ENCODE data around the gene KIF1A.

KIF1A gene

DNA sequence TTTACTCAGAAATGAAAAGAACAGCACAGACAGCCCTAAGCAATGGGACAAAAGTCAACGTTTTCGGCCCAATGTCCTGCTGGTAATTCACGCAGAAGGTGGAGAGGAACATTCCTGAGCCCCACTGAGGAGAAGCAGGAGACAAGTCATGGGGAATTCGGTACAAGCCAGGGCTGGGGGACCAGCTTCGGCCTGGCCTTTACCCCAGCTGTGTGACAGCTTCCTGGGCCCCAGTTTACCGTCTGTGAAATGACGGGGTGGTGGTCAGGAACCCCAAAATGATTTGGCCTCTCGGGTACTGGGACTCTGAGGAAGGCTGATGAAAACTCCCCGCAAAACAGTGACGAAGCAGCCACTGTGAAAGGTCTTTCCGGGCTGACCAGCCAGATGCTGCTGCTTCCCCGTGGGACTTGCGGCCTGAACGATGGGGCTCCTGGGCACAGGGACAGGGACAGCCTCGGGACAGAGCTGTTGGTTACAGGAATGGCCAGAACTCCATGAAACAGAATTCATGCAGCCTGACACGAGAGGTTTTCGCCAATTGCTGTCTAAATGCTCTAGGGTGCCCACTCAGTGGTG is 21.6 kb downstream of the KIF1A start:
- no peak for DNase-seq

GRCh38 chr2:240797914-240798313 is 22.1 kb downstream of the KIF1A start:
- DNase-seq, result no peak

DNA sequence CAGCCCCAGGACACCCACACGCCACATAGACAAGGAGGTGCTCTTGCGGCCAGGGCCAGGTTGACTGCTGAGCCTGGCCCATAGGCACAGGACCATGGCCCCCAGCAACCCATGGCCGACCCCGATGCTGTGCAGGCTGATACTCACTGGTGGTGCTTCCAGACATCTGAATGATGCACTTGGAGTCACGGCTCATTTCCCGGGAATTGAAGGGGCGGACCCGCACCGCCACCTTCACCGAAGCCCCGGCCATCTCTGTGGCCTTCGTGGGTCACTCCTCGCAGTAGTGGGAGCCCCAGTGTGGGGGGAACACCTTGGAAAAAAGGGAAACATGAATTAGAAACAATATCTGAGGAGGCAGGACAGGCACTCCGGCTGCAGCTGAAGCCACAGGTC is 22.5 kb downstream of the KIF1A start:
- no peak for DNase-seq

- DNase-seq, result no peak
These were observed 23.2 kb downstream of the KIF1A start for GRCh38 chr2:240796543-240797499.

GRCh38 chr2:240795916-240796510 is 24.0 kb downstream of the KIF1A start:
- no peak for DNase-seq

- no peak for DNase-seq
These were observed 24.6 kb downstream of the KIF1A start for GRCh38 chr2:240795454-240795853.

- no peak for DNase-seq
These were observed 25.8 kb downstream of the KIF1A start for GRCh38 chr2:240794178-240794721.

DNA sequence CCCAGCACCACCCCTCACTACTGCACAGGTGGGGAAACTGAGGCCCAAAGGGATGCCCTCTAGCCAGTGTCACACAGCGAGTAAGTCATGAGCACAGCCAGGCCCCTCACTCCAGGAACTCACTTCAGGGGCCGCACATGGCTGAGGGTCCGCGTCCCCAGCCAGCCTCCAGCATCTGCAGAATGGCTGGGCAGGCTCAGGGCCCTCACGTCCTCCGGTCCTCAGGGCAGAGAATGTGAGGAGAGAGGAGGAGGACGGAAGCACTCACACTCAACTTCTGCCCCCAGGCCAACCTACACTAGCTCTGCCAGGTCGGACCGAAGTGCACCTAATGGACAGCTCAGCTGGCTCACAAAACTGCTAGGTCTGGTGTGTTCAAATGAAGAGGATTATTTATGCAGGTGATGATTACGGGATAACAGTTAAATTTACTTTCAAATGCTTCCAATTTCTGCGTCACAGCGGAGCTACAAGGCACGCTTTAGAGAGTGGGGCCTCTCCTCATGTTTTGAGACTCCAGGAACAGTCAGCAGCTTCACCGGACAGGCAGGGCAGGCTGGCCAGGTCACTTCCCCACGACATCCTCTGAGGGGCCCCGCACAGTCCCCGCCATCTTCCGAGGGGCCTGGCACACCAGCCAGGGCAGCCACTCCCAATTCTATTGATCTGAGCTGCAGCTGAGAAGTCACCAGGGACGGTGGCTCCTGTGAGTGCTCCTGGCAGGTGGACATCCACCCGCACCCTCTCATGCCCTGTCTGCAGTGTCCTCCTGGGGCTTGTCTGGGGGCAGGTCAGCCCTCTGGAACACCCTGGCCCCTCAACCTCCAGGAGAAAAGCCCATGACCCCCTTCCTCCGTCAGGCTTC is 26.5 kb downstream of the KIF1A start:
- DNase-seq, result no peak

DNA sequence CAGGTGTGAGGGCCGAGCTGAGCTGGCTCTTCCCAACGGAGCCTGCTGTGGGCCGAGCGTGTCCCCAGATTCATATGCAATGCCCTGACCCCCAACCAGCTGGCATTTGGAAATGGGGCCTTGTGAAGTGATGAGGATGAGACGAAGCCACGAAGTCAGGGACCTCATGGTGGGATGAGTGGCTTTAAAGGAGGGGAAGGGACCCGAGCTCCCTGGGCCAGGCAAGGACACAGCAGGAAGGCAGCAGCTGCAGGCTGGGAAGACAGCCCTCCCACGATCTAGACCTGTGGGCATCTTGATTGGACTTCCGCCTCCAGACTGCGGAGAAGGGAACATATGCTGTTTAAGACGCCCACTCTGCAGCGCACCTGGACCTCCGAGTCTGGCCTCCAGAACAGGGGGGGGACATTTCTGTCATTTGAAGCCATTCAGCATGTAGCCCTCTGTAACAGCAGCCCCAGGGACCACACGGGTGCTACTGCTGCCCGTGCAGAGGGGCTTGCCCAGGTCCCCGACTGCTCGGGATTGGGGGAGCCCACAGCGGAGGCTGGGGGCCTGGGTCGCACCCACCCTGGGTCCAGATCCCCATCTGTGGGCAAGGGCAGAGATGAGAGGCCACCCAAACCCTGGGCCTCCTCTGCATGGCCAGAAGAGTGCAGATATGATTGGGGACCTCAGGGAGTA is 27.2 kb downstream of the KIF1A start:
- DNase-seq, result no peak

DNA sequence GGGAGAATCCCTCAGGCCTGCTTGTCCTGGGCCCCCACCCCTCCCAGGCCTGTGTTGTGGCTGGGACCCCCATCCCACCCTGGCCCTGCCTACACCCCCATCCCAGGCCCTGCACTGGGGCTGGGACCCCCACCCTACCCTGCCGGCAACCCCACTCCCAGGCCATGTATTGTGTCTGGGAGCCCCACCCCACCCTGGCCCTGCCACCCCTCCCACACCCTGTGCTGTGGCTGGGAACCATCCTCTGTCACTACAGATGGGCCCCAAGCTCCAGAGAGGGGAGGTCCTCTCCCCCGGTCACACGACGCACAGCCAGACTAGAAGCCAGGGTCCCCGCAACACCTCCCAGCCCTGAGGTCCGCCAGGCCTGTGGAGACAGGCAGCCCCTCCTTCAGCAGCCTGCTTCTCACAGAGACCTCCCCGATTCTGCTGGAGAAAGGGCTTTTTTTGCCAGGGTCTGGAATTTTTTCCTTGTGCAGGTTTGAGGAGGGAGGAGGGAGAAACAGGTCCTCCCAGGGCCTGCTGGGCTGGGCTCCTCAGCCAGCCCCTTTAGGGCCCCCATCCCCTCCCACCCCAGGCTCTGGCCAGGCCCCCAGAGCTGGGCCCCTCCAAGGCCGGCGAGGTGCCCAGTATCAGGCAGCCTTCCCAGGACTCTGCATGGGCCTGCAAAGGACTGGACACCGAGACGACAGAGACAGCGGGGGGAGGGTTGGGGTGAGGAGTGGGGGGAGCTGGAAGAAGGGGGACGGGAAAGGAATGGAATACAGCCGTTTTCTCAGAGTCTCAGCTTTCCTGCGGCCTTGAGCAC is 28.0 kb downstream of the KIF1A start:
- DNase-seq, result no peak

DNA sequence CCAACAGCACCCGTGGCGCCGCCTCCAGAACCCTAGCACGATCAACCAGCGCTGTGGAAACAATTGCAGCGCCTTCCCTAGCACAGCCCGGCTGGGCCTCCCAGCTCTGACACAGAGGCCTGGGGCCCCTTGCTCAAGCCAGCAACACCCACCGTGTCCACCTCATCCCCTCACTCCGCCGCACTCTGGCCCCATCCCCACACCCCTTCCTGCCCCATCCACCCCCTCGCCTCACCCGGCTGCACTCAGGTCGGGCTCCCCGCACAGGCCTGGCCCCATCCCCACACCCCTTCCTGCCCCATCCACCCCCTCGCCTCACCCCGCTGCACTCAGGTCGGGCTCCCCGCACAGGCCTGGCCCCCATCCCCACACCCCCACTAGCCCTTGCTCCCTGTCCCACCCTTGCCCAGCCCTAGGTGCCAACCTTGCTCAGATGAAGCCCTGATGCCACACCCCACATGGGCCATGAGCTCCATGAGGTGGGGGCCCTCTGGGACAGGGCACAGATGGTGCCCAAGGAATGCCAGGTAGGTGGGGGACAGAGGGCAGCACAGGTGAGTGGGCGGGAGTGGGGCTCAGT is 28.7 kb downstream of the KIF1A start:
- no peak for DNase-seq

DNA sequence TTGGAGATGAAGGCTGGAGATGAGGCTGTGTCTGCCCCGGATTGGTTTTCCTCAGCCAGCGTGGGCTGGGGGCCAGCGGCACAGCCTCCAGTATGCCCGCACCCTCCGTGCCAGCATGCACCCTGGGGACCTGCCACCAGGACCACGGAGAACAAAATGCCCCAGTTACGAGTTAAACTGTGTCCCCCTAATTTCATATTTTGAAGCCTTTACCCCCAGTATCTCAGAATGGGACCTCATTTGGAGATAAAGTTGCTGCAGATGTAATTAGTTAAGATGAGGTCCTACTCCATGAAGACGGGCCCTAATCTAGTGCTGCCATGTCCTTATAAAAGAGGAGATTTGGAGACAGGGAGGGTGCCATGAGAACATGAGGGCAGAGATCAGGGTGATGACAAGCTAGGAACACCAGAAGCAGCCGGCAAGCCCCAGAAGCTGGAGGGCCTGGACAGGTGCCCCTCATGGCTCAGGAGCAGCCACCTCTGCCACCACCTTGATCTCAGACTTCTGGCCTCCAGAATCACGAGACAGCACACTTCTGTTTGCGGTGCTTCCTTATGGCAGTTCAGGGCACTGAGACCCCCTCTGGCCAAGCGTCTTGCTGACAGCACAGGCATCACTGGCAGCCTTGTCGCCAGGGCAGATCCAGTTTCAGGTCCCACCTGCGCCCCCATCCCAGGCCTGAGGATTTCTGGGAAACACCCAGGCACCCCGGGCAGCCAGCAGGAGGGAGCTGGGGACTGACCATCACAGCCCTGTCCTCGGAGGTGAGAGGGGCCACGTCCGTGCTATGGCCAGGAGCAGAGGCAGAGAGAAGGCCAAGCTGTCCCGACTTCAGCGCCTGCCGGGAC is 29.4 kb downstream of the KIF1A start:
- no peak for DNase-seq

DNA sequence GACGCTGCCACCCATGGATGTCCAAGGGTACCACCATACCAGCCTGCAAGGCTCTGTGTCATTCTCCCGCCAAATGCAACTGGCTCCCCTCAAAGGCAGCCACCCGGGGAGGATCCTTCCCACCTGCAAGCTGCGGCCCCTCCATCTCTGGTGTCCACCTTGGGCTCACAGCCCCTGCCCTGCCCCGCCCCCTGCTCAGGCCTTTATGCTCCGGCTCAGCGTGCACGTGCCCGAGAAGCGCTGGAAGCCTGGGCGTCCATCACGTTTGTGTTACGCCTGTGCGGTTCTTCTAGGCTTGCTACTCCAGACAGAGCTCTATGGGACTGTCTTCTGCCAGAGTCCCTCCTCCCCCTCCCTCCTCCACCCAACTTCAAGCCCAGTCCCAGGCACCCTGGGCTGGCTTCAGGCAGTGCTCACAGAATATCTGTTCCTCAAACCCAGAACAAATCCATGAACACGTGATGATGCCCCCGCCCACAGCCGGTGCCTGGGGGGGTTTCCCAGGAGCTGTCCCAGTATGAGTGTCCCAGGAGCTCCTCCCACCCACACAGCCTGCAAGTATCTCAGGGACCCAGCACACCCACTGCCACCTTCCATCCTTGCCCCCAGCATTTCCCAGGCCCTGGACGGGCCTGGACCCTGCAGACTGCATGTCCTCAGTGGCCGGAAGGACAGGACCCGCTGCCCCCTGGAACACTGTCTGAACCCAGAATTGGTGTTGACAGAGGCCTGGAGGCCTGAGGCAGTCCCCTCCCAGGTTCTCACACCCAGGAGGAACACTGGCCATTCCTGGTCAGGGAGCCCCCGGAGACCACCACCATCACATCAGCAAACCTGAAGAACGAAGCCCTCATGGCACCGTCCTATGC is 30.3 kb downstream of the KIF1A start:
- DNase-seq, result no peak

DNA sequence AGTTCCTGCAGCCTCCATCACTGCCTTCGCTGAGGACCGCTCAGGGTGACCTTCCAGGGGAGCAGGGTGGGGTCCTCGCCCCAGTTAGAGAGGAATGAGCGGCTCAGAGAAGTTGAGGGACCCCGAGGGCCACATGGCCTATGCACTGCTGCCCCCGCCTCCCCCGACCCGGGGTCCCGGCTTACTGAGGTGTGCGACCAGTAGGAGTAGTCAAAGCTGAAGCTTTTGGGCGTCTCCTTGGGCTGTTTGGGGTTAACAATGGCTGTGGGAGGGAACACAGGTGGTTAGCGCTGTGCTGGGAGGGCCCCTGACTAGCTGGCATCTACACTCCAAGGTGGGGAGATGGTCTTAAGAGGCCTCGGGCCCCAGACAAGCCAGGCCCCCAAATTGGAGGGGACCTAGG is 31.0 kb downstream of the KIF1A start:
- no peak for DNase-seq

DNA sequence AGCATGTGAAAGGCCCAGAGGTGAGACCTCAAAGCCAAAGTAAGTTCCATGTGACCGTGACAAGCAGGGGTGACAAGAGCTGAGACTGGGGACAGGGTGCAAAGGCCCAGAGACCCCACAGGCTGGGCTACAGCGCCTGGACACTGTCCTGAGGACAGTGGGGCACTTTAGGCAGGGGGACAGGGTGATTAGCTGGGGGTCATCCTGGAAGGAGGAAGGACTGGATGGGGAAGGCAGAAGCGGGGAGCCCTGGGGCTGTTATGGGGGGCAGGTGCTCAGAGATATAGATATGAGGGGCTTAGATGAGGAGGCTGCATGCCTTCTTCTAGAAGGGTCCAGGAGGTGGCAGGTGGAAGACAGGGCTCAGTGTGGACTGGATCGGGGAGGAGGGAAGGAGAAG is 31.5 kb downstream of the KIF1A start:
- no peak for DNase-seq

- no peak for DNase-seq
These were observed 32.2 kb downstream of the KIF1A start for GRCh38 chr2:240787521-240788472.

DNA sequence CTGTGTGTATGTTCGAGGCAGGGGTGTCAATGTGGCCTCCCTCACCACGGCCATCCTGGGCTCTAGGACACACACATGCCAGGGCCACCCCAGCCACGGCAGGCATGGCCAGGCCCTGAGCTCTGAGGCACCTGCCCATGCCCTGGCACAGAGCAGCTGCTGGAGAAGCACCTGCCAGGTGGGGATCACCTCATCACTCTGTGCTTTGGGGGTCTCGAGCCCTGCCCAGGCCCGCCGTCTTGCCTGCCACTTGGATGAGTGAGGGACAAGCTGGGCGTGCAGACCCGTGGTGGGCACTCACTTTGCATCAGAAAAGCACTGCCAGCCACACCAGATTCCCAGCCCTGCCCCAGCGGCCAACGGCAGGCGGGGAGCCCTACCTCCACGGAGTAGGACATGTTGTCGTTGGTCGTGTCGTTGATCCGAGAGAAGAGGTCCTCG is 33.1 kb downstream of the KIF1A start:
- no peak for DNase-seq

Measured in NCI-H526 treated with DMSO at 0.1 percent for 48 hours (cell line).